Measurements from ENCODE around the gene PPFIA4. TPM values are rescaled to one million over a fixed set of nuclear protein-coding genes. Genes with fewer than 3 reads are reported as not detected.
A peak's percentile ranks its signal among the peaks of the same experiment; 100 is the strongest.

The PPFIA4 gene
- total and polyA plus RNA-seq, 9 of the 15 experiments (the other 6 are each of a cell fraction or from before 2014, with no cell fraction given), result 0.07 to 12.0 (median 0.70) TPM

DNA sequence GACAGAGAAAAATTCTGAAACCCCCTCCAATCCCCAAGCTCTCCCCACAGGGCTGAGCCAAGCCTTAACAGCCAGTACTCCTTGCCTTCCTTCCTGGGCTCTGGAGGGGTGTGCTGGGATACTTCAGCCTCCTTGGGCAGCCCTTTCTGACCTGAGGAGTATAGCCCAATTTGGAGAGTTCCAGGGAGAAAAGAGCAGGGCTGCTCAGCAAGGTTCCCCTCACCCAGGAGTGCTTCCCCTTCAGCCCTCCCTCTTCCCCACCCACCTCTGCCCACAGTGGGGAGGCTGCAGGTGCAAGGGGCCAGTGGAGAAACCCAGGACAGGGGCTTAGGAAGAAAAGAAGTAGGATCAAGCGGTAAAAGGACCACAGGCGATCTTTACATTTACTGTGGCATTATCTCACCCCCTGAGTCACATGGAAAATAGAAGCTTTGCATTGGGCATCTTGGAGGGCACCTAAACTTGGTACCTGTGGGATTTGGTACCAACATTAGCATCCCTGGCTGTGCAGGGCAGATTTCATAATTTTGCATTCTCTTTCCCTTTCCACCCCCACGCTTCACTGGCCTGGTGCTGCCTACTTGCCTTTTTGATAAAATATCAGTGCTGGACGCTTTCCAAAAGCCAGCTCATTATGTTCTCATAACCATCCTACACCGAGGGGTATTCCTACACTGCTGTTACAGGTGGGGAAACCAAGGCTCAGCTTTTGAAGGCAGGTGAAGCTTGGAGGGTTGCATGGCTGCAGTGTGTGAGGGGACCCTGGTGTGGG lies 98.4 kb downstream of the PPFIA4 start:
- H3K9me3 ChIP-seq (replicated peaks; ENCODE audit: control insufficient read depth, insufficient read depth, low read depth, low read length), result no peaks in the 10 kb centered on the region
- no peaks in the 10 kb centered on the region for H3K36me3 ChIP-seq (ENCODE audit: control insufficient read depth, insufficient read depth, low read length)
- TF ChIP-seq NFIC (IDR thresholded peaks at IDR 0.05), result peak; percentile 62
- 0 out of 2 replicates have a peak, but pooled peaks have one; percentile 30 for TF ChIP-seq FOSL1 (tag; conservative IDR thresholded peaks at IDR 0.05)
- no peak for TF ChIP-seq NONO (IDR thresholded peaks at IDR 0.05; ENCODE audit: low read depth in 2 of 2, low read length in 1 of 2)
- intact Hi-C loops (cut with micrococcal nuclease) (no loop called here), in situ Hi-C loops (cut with MboI) (no loop called here)
- ChIA-PET CTCF (ENCODE audit: low intra/inter-chr PET ratio) (no interaction called here), POLR2A (interaction anchor here (0.8 to 1.3 kb wide), 3 partner anchors 9 to 45 kb away, joined by 3 read pairs; no protein-coding TSS in a partner anchor)
- no peak overlapping the region for H2AFZ ChIP-seq (ENCODE audit: low read depth, low read length)
- DNase-seq (ENCODE audit: extremely low read depth in 1 of 4, low spot score in 3 of 4) (peak in 1 of 4 experiments; percentile 17), FAIRE-seq (no peak), ATAC-seq (no peak)
- H3K4me2 ChIP-seq (ENCODE audit: insufficient read depth, low read length), result no peak overlapping the region
- no TSS peak for BruUV-seq (replicated peaks)
- WGBS (ENCODE audit: insufficient coverage, low coverage, missing lambda C conversion rate), result 0% methylated on average over 5 of the region's 5 CpGs
- H3K79me2 ChIP-seq (ENCODE audit: control insufficient read depth, insufficient read depth, low read length), result no peaks in the 10 kb centered on the region
- H3K27me3 ChIP-seq (ENCODE audit: control insufficient read depth in 2 of 2, insufficient read depth in 2 of 2, low read length in 2 of 2), result peaks cover 3 to 67% of the 10 kb centered on the region in 2 experiments; a peak in 4 of 5 replicates
- peaks cover 0 to 16% of the 10 kb centered on the region in 2 experiments; a peak in 2 of 5 replicates for H3K4me1 ChIP-seq (replicated peaks in 1 of 2; ENCODE audit: control insufficient read depth in 2 of 2, insufficient read depth in 2 of 2, low read length in 2 of 2)
- no peak overlapping the region for H3K9ac ChIP-seq (ENCODE audit: insufficient read depth in 1 of 2, low read depth in 2 of 2, low read length in 2 of 2)
- no peak overlapping the region for H3K27ac ChIP-seq (ENCODE audit: extremely low read depth, low read depth, low read length)
- peaks cover 18% of the 10 kb centered on the region for H4K20me1 ChIP-seq (replicated peaks; ENCODE audit: control insufficient read depth, insufficient read depth, low read length)
- H3K4me3 ChIP-seq, result no peak overlapping the region
- H3K9me1 ChIP-seq (ENCODE audit: control insufficient read depth, insufficient read depth, low read length), result no peaks in the 10 kb centered on the region
